Coronary artery (tissue), 2 donors: ENCODE measurements around the gene CFAP99.

Source experiments
- DNase-seq: peaks from one replicate; pipeline ENCODE4 v3.0.0-alpha.2; 2017; ENCODE audit warnings: low spot score
- H3K27ac ChIP-seq, 2 donors: fragments of 200-600 bp; sonication (generic); one replicate each; pipeline ENCODE4 v1.5.1; 2016 to 2019
- H3K4me3 ChIP-seq: fragments of 200-600 bp; sonication (generic); 2 replicates; pipeline ENCODE4 v1.5.1; 2016; ENCODE audit warnings: mild to moderate bottlenecking, moderate library complexity
- TF ChIP-seq, protein P1 (sequence below): fragments of 200-600 bp; sonication (generic); IDR thresholded peaks from one replicate; pipeline ENCODE4 v1.5.1; 2019; ENCODE audit warnings: antibody characterized with exemption

CFAP99 gene

DNA sequence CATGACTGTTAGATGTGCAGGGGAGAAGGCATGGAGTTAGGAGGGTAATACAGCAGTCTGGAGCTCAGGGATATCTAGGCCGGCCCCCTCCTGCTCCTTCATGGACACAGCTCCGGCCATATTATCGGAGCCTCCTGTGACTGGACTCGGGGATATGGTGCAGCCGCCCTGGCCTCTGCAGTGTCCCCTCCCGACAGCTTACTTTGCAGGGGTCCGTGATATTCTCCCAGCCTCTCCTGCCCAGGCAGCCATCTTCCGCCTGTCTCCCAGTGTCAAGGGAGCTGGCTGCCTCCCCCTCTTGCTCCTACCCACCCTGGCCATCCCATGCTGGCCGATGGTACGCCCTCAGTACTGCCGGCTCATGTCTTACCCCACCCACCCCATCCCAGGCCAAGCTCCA is 30.3 kb downstream of the CFAP99 start:
- Histone ChIP-seq H3K4me3 (no peak overlapping the region), H3K27ac (no peak overlapping the region)
- TF ChIP-seq, protein P1, sequence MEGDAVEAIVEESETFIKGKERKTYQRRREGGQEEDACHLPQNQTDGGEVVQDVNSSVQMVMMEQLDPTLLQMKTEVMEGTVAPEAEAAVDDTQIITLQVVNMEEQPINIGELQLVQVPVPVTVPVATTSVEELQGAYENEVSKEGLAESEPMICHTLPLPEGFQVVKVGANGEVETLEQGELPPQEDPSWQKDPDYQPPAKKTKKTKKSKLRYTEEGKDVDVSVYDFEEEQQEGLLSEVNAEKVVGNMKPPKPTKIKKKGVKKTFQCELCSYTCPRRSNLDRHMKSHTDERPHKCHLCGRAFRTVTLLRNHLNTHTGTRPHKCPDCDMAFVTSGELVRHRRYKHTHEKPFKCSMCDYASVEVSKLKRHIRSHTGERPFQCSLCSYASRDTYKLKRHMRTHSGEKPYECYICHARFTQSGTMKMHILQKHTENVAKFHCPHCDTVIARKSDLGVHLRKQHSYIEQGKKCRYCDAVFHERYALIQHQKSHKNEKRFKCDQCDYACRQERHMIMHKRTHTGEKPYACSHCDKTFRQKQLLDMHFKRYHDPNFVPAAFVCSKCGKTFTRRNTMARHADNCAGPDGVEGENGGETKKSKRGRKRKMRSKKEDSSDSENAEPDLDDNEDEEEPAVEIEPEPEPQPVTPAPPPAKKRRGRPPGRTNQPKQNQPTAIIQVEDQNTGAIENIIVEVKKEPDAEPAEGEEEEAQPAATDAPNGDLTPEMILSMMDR, result no peak
- DNase-seq, result no peak

DNA sequence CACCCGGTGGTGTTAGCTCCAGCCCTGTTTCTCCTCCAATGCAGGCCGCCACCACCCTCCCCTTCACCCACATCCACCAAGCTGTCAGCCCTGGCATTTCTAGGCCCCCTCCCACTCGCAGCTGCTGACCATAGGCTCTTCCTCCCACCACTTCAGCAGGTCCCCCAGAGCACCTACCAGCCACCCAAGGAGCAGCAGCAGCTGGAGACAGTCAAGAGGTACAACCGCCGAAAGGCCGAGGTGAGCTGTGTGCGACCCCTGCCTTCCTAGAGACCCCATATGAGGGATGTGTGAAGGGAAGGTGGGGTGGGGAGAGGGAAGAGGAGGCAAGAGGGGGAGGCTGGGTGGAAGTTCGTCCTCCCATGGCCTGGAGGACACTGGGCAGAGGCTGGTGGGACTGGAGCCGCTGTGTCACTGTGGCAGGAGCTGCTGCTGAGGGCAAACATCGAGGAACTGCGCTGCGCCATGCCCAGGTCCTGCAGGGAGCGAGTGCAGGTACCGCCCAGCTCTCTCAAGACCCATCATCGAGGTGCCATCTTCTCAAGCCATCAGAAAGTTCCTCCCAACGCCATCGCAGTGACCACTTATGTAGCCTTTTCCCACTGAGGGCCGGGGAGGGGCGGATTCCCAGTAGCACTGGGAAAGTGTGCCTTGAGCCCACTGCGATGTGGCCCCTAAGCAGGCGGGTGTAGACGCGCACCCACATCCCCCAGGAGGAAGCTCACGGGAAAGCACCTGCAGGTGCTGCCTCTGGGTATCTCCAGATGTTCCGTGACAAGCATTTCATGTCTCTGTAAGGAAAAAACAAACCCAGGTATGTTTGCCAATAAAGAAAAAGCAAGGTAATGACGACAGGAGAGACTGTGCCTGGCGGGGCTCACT is 31.0 kb downstream of the CFAP99 start:
- no peak for DNase-seq
- TF ChIP-seq, protein P1, result no peak
- no peak overlapping the region for H3K4me3 ChIP-seq
- no peak overlapping the region for H3K27ac ChIP-seq

DNA sequence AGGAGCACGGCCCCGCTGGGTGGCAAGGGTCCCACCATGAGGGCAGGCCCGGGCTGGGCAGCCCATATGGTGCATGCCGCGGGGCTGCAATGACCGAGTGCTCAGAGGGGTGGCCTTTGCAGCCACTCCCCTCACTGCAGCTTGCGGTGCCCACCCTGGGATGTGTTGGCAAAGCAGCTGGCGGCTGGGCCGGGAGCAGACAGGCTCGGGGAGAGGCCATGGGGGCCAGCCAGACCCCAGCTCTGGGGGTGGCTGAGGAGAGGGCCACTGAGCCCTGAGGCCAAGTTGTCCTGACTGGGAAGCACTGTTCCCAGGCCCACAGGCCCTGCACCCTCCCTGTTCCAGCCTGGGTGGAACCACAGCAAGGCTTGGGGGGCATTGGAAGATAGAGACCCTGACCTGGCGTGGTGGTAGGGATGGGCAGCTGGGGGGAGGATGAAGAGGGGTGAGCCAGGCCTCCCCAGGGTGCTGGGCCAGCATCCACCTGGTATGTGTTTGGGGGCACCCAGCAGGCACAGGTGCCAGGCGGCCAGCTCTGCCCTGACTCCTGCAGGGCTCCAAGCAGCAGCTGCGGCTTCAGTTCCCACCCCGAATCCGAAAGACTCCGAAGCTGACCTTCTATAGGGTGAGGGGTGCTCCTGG is 31.8 kb downstream of the CFAP99 start:
- TF ChIP-seq, protein P1, result no peak
- no peak overlapping the region for H3K4me3 ChIP-seq
- no peak for DNase-seq
- H3K27ac ChIP-seq, result no peak overlapping the region

DNA sequence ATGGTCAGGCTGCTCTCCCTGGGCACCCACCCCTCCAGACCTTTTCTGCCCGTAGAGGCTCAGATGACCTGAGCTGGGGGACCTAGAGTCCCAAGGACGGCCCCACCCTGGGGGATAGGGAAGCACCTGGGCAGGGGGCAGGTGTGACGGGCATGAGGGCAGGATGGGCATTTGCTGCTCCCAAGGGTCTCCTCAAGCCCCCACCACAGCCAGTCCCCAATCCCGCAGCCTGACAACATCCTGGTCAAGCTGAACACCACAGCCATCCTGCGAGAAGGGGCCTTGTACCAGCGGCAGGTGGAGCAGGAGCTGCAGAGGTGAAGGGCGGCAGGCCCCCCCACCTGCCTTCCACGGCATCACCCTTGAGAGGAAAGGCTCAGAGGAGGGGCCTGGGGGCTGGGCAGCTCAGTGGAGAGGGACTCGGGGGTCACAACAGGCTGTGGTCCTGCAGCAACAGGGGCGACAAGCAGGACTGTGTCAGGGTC is 32.3 kb downstream of the CFAP99 start:
- peak; percentile 55 for DNase-seq
- Histone ChIP-seq H3K27ac (no peak overlapping the region), H3K4me3 (no peak overlapping the region)
- TF ChIP-seq, protein P1, result no peak

DNA sequence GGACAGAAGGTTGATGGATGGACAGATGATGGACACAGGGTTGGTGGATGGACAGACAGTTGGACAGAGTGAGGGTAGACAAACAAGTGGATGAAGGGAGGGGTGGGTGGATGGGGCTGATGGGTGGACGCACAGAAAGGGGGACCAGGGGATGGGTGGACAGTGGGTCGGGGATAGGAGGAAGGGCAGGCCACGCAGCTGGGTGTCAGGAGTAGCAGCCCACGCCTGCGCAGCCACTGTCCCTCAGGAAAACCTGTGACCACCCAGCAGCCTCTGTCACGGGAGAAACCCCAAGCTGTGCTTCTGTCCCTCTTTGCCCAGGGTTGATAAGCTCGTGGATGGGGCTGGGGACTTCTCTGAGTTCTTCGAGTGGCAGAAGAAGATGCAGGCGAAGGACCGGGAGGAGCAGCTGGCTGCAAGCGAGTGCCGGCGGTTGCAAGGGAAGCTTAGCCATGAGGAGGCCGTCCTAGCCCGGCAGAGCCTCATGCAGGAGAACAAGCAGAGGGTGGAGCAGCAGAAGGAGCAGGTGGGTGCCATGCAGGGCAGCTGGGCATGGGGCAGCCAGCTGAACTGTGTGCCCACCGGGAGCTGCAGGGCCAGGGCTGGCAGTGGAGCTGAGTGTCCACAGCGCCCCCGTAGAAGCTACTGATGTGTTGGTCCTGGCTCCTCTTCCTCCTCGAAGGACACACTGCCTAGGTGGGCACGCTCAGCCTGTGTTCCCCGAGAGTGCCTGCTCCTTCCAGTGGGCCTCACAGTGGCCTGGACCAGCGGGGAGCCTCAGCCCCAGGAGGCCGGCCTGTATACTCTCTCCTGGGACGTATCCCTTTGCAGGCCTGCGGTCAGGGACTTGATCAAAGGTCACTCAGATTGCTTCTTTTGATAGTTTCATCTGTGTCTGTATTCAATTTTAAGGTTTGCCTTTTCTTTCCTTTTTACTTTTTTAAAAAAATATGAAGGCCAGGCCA is 33.3 kb downstream of the CFAP99 start:
- H3K4me3 ChIP-seq, result no peak overlapping the region
- TF ChIP-seq, protein P1, result no peak
- DNase-seq, result peak; percentile 68

DNA sequence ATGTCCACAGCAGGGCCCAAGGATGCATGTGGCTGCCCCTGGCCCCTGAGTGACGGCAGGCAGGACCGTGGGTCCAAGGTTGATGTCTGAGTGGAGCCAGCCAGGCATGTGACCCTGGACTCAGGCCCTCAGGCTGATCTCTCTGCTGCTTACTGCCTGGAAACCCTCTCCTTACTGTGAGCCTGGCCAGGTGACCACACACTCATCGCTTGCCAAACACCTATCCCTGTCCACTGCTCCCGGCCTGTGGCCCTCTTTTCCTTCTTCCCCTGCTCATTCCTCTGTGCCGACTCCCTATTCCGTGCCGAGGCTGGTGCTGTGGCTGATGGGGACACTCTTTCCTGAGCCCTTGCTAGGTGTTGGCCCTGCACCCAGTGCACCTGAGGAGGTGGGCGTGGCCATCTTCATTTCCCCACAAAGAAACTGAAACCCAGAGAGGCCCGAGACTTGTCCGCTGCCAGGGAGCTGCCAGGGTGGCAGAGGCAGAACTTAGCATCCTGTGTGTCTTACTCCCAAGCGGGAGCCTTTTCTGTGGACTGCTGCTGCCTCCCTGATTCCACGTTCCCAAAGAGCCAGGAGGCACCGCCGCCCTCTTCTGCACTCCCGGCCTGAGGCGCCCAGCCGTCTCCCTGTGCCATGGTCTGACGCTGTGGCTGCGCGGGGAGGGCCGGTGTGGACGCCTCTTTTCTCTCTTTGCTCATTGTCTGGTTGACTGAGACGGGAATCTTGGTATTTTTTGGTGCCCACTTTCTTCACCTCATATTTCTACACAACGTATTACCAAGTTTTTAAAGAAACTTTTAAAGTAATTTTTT is 38.9 kb downstream of the CFAP99 start:
- TF ChIP-seq, protein P1, result no peak
- Histone ChIP-seq H3K4me3 (no peak overlapping the region), H3K27ac (no peak overlapping the region)
- DNase-seq, result no peak

More for the DNA sequence above, 33.3 kb downstream of the CFAP99 start:
- H3K27ac ChIP-seq, result no peak overlapping the region
